GM18873 (cell line): ENCODE results near the gene PRM2.

Experiments
- ATAC-seq: cut with Tn5 transposase; IDR thresholded peaks from one replicate; pipeline ENCODE4 v1.9.1; 2021; ENCODE audit warnings: mild to moderate bottlenecking, moderate library complexity, moderate number of reproducible peaks; ENCODE audit not compliant: unreplicated experiment, low FRiP score

The PRM2 gene

DNA sequence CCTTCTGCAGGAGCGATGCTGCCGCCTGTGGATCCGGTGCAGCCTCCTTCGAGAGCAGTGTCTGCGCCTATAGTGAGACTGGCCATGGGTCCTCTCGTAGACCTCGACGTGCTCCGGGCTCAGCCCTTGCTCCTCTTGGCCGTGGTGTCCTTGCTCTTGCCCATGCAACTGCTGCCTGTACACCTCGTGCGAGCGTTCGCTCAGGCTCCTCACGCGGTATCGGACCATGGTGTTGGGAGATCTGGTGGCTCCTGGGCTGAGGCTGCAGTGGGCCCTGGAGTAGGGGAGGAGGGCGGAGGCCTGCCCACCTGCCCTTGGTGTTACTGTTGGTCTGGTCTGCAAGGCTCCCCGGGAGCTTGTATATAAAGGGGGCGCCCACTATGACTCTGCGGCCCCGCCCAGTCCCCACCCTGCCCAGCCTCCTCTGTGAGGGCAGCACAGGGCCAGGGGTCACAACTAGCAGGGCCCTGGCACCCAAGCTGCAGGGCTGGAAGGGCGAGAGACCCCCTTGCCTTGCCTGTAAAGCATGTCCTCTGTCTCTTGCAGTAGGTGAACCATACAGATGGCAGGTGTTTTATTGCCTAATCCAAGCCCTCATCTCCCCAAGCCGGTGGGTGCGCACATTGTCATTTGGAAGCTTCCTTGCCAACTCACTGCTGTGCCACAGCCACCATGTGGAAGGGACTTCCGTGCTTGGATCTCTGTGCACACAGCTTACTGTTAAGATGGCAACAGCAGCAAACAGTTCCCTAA lies at the start of gene PRM2:
Gene PRM2, minus strand, starts transcription at position 338 of the 753 bp plus-strand sequence. Its CDS starts 110 bp downstream, at position 228.
- no peak for ATAC-seq

GRCh38 chr16:11325404-11326083 lies 49.3 kb upstream of the PRM2 start:
- no peak for ATAC-seq

DNA sequence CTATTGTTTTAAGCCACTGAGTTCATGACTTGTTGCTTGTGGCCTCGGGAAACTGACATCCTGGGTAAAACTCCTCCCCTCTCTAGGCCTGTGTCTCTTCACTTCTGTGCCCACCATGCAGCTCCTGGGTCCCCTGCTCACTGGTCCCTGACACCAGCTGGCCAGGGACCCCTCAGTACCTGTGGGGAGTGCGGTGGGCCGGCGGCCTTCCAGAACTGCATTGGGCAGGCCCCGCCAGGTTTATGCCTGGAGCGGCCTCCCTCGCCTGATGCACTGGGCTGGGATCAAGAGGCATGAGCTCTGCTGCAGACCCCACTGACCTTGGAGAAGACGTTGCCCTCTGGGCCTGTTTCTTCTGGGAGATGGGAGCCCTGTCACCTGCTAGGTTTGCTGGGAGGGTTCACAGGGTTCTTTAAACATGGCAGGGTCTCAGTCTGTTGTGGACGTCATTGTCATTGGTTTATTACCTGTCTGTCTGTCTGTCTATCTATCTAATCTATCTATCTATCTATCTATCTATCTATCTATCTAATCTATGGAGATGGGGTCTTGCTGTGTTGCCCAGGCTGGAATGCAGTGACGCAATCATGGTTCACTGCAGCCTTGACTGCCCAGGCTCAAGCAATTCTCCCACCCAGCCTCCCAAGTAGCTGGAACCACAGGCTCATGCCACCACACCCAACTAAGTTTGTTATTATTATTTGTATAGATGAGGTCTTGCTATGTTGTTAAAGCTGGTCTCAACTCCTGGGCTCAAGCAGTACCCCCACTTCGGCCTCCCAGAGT lies 47.5 kb upstream of the PRM2 start:
- ATAC-seq: no peak

DNA sequence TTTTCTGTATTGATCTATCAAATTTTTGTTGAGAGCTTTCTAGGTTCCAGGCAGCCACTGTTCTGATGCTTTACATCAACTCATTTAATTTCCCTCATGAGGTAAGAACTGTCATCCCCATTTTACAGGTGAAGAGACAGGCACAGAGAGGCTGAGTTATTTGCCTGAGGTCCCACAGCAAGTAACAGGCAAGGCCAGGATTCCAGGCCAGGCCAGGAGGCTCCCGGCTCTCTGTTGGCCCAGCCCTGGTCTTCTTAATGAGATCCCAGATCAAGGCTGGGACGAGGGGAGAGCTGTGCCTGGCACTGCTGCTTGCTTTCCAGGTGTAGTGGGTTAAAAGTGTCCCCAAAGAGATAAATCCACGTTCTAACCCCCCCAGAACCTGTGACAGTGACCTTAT lies 46.5 kb upstream of the PRM2 start:
- ATAC-seq: no peak

GRCh38 chr16:11321662-11322061 lies 45.4 kb upstream of the PRM2 start:
- no peak for ATAC-seq

- ATAC-seq: no peak
These were observed 43.9 kb upstream of the PRM2 start for GRCh38 chr16:11320170-11320569.

- no peak for ATAC-seq
These were observed 43.4 kb upstream of the PRM2 start for GRCh38 chr16:11319529-11320146.

DNA sequence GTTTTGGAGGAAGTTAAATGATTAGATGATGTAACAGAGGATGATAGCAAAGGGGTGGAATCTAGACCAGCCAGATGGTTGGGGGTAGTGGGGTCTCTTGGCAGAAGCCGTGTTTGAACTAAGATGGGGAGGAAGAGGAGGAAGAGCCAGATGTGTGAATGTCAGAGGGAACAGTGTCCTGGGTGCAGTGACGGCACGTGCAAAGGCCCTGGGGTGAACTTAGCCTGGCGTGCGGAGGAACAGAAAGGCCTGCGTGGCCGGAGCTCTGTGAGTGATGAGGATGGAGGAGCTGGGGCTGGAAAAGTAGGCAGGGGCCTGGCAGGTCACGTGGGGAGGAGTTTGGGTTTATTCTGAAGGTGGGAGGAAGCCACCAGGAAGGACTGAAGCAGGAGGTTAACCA lies 42.5 kb upstream of the PRM2 start:
- ATAC-seq: no peak

- no peak for ATAC-seq
These were observed 40.2 kb upstream of the PRM2 start for GRCh38 chr16:11316331-11317015.

GRCh38 chr16:11315510-11315909 lies 39.2 kb upstream of the PRM2 start:
- no peak for ATAC-seq

- ATAC-seq: no peak
These were observed 38.1 kb upstream of the PRM2 start for GRCh38 chr16:11314309-11314894.

DNA sequence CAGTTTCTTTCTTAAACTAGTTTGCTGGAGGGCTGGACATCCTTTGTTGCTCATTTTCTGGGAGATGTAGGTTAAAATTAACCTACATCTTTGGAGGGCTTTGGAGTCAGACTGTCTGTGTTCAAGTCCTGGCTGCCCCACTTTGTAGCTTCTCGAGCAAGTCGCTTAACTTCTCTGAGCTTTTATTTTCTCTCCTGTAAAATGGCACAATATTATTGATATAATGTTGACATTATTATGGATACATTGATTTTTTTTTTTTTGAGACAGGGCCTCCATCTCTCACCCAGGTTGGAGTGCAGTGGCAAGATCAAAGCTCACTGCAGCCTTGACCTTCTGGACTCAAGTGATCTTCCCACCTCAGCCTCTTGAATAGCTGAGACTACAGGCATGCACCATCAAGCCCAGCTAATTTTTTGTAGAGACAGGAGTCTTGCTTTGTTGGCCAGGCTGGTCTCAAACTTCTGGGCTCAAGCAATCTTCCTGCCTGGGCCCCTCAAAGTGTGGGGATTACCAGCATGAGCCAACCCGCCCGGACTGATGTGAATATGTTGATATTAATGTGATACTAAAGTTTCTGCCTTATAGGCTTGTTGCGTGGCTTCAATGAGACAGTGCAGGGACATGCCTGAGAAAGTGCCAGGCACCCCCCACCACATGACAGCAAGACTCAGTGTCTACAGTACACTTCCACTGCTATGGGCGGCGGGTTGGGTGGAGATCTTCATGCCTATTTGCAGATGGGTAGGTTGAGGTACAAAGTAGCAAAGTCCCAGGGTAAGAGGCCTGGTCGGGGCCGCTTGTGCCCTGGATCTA lies 37.4 kb upstream of the PRM2 start:
- no peak for ATAC-seq

DNA sequence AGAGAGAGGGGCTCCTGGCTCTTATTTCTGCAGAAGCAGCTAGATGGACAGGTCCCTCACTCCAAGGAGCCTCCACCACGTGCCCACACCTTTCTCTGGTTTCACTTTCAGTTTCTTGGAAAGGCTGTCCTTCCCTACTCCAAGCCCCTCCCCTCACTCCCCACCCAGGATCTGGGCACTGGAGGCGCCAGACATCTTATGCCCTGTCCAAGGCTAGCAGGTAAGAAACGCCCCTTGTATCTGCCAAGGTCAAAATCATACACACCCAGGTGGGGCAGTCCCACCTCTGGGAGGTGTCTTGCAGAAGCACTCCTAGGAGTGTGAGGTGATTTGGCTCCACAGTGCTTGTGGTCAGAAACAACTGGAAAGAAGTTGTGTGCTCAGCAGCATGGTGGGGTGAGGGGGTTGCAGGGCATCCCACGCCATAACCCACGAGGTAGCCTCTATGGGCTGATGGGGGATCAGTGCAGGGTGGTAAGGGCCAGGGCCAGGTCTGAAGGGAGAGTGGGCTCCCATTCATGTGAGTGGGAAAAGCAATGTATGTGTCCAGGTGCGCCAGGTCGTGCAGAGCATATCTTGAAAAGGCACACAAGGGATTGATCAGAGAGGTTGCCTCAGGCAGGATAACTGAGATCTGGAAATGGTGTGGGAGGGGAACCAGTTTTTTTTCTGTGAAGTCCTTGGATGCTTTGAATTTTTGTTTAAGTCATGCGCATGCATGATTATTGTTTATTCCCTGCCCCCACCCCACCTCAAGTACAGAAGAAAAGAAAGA lies 36.6 kb upstream of the PRM2 start:
- no peak for ATAC-seq

- ATAC-seq: peak; percentile 35
These were observed 34.8 kb upstream of the PRM2 start for GRCh38 chr16:11310997-11311561.

- ATAC-seq: no peak
These were observed 34.3 kb upstream of the PRM2 start for GRCh38 chr16:11310634-11310977.

GRCh38 chr16:11309895-11310633 lies 33.8 kb upstream of the PRM2 start:
- peak; percentile 63 for ATAC-seq

- ATAC-seq: no peak
These were observed 32.4 kb upstream of the PRM2 start for GRCh38 chr16:11308493-11309283.
